ENCODE measurements around the gene DIMT1. TPM values are rescaled to one million over a fixed set of nuclear protein-coding genes. Genes with fewer than 3 reads are reported as not detected.

Gene DIMT1
- 18.8 TPM for total RNA-seq

- DNase-seq (ENCODE audit: low spot score in 2 of 2), result peak; percentile 93 to 94
- FAIRE-seq, result no peak
Observed at GRCh38 chr5:62403411-62404250, at the start of gene DIMT1. TSS of gene DIMT1 (minus strand) at chr5:62403905. CDS start at chr5:62403772, 133 bp downstream.

- FAIRE-seq (no peak), DNase-seq (ENCODE audit: low spot score in 2 of 2) (no peak)
Observed at GRCh38 chr5:62450259-62450658, 46.6 kb upstream of the DIMT1 start.

DNA sequence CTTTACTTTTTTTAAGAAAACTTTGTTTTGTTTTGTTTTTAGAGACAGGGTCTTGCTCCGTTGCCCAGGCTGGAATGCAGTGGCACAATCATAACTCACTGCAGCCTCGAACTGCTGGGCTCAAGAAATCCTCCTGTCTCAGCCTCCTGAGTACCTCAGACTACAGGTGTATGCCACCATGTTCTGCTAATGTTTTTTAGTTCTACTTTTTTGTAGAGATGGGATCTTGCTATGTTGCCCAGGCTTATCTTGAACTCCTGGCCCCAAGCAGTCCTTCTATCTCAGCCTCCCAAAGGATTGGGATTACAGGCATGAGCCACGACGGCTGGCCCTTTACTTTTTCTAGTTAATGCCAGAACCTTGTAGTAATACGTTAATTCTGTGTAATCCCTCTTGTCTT lies 44.8 kb upstream of the DIMT1 start:
- no peak for FAIRE-seq
- no peak for DNase-seq (ENCODE audit: low spot score in 2 of 2)

- no peak for DNase-seq (ENCODE audit: low spot score in 2 of 2)
- FAIRE-seq, result no peak
Observed at GRCh38 chr5:62432621-62433064, 28.9 kb upstream of the DIMT1 start.

- FAIRE-seq (no peak), DNase-seq (ENCODE audit: low spot score in 2 of 2) (no peak)
Observed at GRCh38 chr5:62431735-62432620, 28.3 kb upstream of the DIMT1 start.

DNA sequence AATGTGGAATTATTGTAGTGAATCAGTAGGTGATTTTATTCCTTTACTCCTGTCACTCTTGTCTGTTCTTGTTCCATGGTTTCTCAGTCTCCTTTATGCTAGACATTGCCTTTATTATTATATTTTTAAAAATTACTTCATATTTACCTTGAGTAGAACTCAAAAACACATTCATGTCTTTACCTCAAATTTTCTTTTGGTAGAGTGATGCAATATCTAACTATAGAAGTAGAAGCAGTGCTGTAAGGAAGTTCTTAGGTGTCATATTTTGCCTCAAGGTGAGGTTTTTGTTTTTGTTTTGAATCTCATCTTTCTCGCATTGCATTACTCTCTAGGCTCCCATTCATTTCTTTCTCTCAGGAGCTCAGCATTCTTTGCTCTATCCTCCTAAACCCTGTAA lies 21.1 kb upstream of the DIMT1 start:
- no peak for DNase-seq (ENCODE audit: low spot score in 2 of 2)
- FAIRE-seq, result no peak

DNA sequence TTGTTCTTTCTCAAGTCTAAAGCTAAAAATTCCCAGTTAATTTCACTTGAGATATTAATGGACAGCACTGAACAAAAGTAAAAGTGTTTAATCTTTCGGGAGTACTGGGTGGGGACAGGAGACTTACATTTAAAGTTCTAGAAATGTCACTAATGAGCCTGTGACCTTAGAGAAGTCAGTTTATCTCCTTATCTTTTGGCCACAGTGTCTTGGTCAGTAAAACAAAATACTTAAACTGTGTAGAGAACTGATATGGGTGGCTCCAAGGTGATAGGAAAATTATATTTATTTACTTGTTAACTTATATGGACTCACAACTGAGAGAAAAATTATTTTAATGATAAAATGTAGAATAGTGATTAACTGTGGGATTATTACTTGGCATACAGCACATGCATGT lies 17.7 kb upstream of the DIMT1 start:
- no peak for DNase-seq (ENCODE audit: low spot score in 2 of 2)
- no peak for FAIRE-seq

GRCh38 chr5:62419609-62420008 lies 15.9 kb upstream of the DIMT1 start:
- DNase-seq (ENCODE audit: low spot score in 2 of 2), result no peak
- no peak for FAIRE-seq

DNA sequence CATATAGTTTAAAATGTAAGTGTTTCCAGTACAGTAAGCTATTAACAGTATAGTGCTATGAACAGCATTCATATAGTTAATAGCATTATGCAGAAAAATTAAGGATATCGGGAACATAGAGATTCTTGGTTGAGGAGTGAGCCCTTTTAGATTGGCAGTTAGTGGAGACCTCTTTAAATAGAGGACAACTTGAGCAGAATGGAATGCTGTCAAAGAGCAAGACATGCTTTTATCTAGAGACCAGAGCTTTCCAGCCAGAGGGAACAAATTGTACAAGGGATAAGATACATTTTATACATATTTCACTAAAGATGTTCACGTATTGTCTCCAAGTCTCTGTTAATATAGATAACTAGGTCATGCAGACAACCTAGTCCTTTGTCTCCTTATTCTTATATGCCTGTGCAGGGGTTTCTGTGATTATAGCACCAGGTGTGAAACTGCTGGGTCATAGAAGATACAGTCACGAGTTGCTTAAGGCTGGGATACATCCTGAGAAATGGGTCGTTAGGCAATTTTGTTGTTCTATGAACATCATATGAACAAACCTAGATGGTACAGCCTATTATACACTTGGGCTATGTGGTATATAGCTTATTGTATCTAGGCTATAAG lies 14.9 kb upstream of the DIMT1 start:
- no peak for DNase-seq (ENCODE audit: low spot score in 2 of 2)
- FAIRE-seq, result no peak

- no peak for FAIRE-seq
- no peak for DNase-seq (ENCODE audit: low spot score in 2 of 2)
Observed at GRCh38 chr5:62413711-62414110, 10.0 kb upstream of the DIMT1 start.

- FAIRE-seq, result peak; percentile 94
- peak; percentile 87 to 95 for DNase-seq (ENCODE audit: low spot score in 2 of 2)
Observed at GRCh38 chr5:62412549-62413329, 9.0 kb upstream of the DIMT1 start, which contains the start of gene IPO11. TSS of gene IPO11 (plus strand) at chr5:62412763. CDS start at chr5:62437280, 24,517 bp downstream.

DNA sequence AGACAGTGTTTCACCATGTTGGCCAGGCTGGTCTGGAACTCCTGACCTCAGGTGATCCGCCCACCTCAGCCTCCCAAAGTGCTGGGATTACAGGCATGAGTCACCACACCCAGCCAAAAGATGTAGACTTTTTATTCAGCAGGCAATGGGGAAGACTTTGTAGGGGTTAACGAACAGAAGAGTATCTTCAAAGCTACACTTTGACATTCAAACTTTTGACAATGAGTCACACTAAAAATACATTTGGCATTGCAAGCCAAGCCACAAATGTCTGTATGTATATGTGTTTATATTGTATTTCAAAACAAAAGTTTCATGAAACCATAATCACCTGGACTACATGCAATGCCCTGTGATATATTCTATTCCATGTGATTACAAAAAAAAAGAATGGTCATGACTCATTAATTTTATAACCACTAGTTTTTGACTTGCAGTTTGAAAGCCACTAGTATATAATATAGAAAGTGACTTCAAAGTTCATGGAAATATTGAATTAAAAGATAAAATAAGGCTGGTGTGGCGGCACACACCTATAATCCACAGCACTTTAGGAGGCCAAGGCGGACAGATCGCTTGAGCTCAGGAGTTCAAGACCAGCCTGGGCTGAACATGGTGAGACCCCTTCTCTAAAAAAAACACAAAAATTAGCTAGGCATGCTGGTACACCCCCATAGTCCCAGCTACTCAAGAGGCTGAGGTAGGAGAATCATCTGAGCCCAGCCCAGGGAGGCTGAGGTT lies 8.3 kb downstream of the DIMT1 start:
- DNase-seq (ENCODE audit: low spot score in 2 of 2), result no peak
- no peak for FAIRE-seq

DNA sequence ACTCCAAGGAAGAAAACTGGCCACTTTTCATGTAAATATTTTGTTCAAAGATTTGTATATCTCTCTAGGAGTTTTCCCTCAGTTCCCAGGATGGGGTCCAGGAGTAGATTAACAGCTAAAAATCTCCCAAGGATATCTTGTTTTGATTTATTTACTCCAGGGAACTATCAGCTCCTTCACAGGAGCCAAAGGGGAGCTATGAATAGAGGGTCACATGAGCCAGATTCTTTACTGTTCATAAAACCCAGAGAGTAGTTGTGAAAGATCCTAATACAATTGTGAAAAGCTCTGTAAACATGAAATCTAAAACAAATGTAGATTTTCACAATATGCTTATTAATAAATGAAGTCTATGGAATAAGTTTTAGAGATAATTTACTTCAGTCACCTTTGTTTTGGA lies 16.9 kb downstream of the DIMT1 start:
- no peak for FAIRE-seq
- DNase-seq (ENCODE audit: low spot score in 2 of 2), result no peak

DNA sequence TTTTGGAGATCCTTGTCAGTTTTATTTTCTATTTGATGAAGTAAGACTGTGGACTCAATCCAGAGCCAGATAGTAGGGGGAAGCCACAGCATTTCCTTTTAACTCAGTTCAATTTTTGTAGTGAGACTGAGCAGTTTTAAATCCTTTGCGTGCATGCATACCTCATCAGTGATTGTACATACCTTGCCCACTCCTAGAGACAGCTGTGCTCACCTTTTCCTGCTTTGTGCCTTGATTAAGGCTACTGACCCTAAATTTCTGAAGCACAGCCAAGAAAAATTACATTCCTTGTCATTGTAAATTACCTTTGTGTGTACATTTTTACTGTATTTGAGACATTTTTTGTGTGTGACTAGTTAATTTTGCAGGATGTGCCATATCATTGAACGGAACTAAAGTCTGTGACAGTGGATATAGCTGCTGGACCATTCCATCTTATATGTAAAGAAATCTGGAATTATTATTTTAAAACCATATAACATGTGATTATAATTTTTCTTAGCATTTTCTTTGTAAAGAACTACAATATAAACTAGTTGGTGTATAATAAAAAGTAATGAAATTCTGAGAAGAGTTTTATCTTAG lies 17.8 kb downstream of the DIMT1 start:
- FAIRE-seq, result no peak
- DNase-seq (ENCODE audit: low spot score in 2 of 2), result no peak

DNA sequence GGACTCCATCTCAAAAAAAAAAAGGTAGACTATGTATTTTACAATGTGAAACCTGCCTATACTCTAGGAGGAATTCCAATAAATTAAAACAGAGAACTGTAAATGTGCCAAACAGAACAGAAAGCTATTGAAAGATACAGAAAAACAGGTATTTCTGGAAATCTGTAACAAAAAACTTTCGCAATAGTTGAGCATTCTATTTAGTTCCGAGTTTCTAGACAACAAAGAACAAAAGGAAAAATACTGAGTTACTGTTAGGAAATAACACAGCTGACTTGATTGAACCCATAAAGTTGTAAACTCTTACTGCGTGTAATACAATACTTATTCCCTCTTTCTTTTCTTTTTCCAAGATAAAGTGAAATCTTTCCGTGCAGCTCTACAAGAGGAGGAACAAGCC lies 18.6 kb downstream of the DIMT1 start:
- no peak for FAIRE-seq

DNA sequence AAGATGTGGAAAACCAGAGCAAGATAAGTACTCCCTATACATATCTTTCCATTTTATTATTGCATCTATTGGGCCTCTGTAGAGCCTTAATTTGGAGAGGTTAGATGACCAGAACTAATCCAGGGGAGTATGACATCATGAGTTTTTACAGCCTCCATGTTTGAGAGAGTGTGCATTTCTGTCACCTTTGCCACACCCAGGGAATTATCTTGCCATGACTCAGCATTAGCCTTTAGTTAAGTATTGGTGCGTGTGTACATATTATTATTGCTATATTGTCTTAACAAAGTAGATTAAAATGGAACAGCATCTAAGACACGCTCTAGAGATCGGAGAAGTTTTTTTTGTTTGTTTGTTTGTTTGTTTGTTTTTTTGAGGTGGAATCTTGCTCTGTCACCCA lies 27.6 kb downstream of the DIMT1 start:
- no peak for FAIRE-seq
- no peak for DNase-seq (ENCODE audit: low spot score in 2 of 2)

More for the DNA sequence above, 18.6 kb downstream of the DIMT1 start:
- no peak for DNase-seq (ENCODE audit: low spot score in 2 of 2)

DNA sequence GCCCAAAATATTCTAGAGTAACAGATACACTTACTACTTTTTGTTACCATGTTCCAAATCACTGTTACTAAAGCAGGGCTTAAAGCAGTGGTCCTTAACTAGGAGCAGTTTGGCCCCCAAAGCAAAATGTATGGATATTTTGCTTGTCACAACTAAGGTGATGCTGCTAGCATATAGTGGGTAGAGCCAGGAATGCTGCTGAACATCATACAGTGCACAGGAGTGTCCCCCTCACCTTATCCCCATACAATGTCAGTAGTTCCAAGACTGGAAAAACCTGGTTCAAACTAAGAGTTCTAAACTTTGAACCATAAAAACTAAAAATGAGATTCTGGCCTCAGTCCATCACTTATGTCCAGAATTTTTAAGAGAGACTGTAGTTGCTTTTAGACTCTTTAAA lies 28.1 kb downstream of the DIMT1 start:
- no peak for DNase-seq (ENCODE audit: low spot score in 2 of 2)
- FAIRE-seq, result no peak

DNA sequence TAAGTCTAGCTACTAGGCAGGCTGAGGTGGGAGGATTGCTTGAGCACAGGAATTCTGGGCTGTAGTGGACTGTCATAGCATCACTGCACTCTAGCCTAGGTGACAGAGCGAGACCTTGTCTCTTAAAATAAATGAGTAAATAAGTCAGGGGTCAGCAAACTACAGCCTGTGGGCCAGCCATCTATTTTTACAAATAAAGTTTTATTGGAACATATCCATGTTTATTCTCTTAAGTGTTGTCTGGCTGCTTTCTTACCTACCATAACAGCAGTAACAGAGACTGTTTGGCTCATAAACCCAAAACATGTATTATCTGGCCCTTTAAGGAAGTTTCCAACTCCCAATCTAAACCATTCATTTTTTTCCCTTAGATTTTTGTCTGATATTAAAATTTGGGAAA lies 29.6 kb downstream of the DIMT1 start:
- DNase-seq (ENCODE audit: low spot score in 2 of 2) (no peak), FAIRE-seq (no peak)

DNA sequence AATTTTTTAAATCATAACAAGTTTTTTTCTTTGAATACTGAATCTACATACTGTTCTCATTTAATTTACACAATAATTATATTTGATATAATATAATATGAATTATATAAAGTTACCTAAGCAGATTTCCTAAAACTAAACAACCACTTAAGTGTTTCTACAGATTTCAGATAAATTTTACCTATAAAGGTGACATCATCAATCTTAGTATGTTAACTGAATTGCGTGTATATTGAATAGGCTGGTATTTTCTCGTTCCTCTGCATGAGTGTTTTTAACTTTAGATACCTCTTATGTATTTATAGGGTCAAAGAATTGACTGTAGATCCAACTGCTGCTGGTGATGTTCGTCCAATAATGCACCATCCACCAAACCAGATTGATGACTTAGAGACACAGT lies 30.3 kb downstream of the DIMT1 start:
- no peak for FAIRE-seq

More for the DNA sequence above, 30.3 kb downstream of the DIMT1 start:
- no peak for DNase-seq (ENCODE audit: low spot score in 2 of 2)
